Naive thymus-derived CD8-positive, alpha-beta T cell (primary cell): Measurements from ENCODE around the gene TTN. TPM values are rescaled to one million over a fixed set of nuclear protein-coding genes. Genes with fewer than 3 reads are reported as not detected.
"Not testable (repeated sequence)": the region's sequence is repeated elsewhere in the genome, so short reads cannot be mapped to it uniquely, and the experiment has no call there.

ENCODE experiments used
- ATAC-seq, 2 donors: fragments of 150-1000 bp; cut with Tn5 transposase in 1 of 2; sonication (Bioruptor Pico), chemical (Tn5 transposase) in 1 of 2; 1 replicate in 1 of 2; 2 replicates in 1 of 2; pipeline ENCODE4 v1.10.0; 2021; ENCODE audit warnings: mild to moderate bottlenecking in 2 of 2, moderate library complexity in 2 of 2
- POLR2A ChIA-PET: fragments of 350-600 bp; sonication (Branson Sonifier 250); formaldehyde crosslinking; loops from one replicate; lab custom pipeline; 2021; ENCODE audit warnings: antibody characterized with exemption; lab: Charles Lee
- DNase-seq, 10 donors: peaks; one replicate each; pipeline versions ENCODE4 v3.0.0 to v3.0.0-alpha.2; 2020 to 2022
- H3K27ac Mint-ChIP-seq, 10 donors: one replicate each; pipeline ENCODE4 v1.8.0; 2020 to 2022; ENCODE audit warnings: mild to moderate bottlenecking in 10 of 10, mixed read lengths in 10 of 10, moderate library complexity in 4 of 10, inconsistent platforms in 1 of 10
- H3K27me3 Mint-ChIP-seq, 5 donors: one replicate each; pipeline ENCODE4 v1.8.0; 2021 to 2022; ENCODE audit warnings: mixed read lengths in 5 of 5
- H3K36me3 Mint-ChIP-seq, 3 donors: one replicate each; pipeline ENCODE4 v1.8.0; 2020 to 2022; ENCODE audit warnings: mixed read lengths in 3 of 3, mild to moderate bottlenecking in 2 of 3, inconsistent platforms in 1 of 3
- H3K4me1 Mint-ChIP-seq, 4 donors: one replicate each; pipeline ENCODE4 v1.8.0; 2021 to 2022; ENCODE audit warnings: mixed read lengths in 4 of 4
- H3K4me3 Mint-ChIP-seq, 10 donors: one replicate each; pipeline ENCODE4 v1.8.0; 2020 to 2022; ENCODE audit warnings: mild to moderate bottlenecking in 10 of 10, mixed read lengths in 10 of 10, moderate library complexity in 6 of 10, inconsistent platforms in 1 of 10
- H3K9me3 Mint-ChIP-seq, 9 donors: one replicate each; pipeline ENCODE4 v1.8.0; 2020 to 2022; ENCODE audit warnings: mixed read lengths in 9 of 9, mild to moderate bottlenecking in 3 of 9, inconsistent platforms in 1 of 9, moderate library complexity in 1 of 9
- polyA plus RNA-seq, 3 donors: library from polyadenylated mRNA; unstranded; fragments of 300-500 nt; fragmentation: Illumina TruSeq; gene quantifications; one replicate each; pipeline ENCODE4 v1.2.3, GENCODE V29; 2021
- total RNA-seq, 8 experiments: library from RNA in 2 of 8; stranded (reverse) in 2 of 8; gene quantifications; one replicate each; pipeline ENCODE4 v1.2.3 and lab custom pipeline; 2021 to 2026

The TTN gene
- total and polyA plus RNA-seq, 5 experiments from 2014 or later: 0.40 to 28.1 (median 5.7) TPM

- no peak for ATAC-seq
- H3K4me3 Mint-ChIP-seq: no peak overlapping the region
- POLR2A ChIA-PET: no interaction called here
These were observed 127.3 kb downstream of the TTN start for GRCh38 chr2:178679891-178680290.

GRCh38 chr2:178677599-178677998 lies 129.6 kb downstream of the TTN start:
- Mint-ChIP-seq H3K27ac (peak overlapping the region in 5 of 10 donors; percentile 1 to 91 (median 28)), H3K4me3 (peak overlapping the region in 1 of 10 donors; percentile 2), H3K27me3 (no peaks in the 10 kb centered on the region), H3K4me1 (peaks cover 0 to 7% (median 3%) of the 10 kb centered on the region in 4 donors), H3K36me3 (peaks cover 25 to 61% (median 55%) of the 10 kb centered on the region in 3 donors), H3K9me3 (peaks cover 0 to 5% (median 0%) of the 10 kb centered on the region in 9 donors)
- no peak for DNase-seq
- ATAC-seq: no peak
- POLR2A ChIA-PET: no interaction called here

More at GRCh38 chr2:178679891-178680290, 127.3 kb downstream of the TTN start:
- no peak for DNase-seq
- peak overlapping the region in 1 of 10 donors; percentile 26 for H3K27ac Mint-ChIP-seq
- H3K9me3 Mint-ChIP-seq: peaks cover 0 to 5% (median 0%) of the 10 kb centered on the region in 9 donors
- H3K4me1 Mint-ChIP-seq: peaks cover 0 to 7% (median 3%) of the 10 kb centered on the region in 4 donors
- H3K36me3 Mint-ChIP-seq: peaks cover 28 to 73% (median 66%) of the 10 kb centered on the region in 3 donors
- H3K27me3 Mint-ChIP-seq: no peaks in the 10 kb centered on the region

- DNase-seq: no peak
- no peaks in the 10 kb centered on the region for H3K27me3 Mint-ChIP-seq
- peaks cover 0 to 5% (median 0%) of the 10 kb centered on the region in 9 donors for H3K9me3 Mint-ChIP-seq
- H3K27ac Mint-ChIP-seq: no peak overlapping the region
- POLR2A ChIA-PET: no interaction called here
- no peak overlapping the region for H3K4me3 Mint-ChIP-seq
- peaks cover 23 to 61% (median 49%) of the 10 kb centered on the region in 3 donors for H3K36me3 Mint-ChIP-seq
- ATAC-seq: no peak
- peaks cover 0 to 7% (median 3%) of the 10 kb centered on the region in 4 donors for H3K4me1 Mint-ChIP-seq
These were observed 131.2 kb downstream of the TTN start for GRCh38 chr2:178676046-178676445.

GRCh38 chr2:178674122-178674521 lies 133.1 kb downstream of the TTN start:
- ATAC-seq (no peak), DNase-seq (no peak)
- POLR2A ChIA-PET: no interaction called here
- Mint-ChIP-seq H3K36me3 (peaks cover 16 to 51% (median 35%) of the 10 kb centered on the region in 3 donors), H3K4me3 (no peak overlapping the region), H3K9me3 (peaks cover 0 to 5% (median 0%) of the 10 kb centered on the region in 9 donors), H3K27ac (no peak overlapping the region), H3K27me3 (no peaks in the 10 kb centered on the region), H3K4me1 (peaks cover 0 to 7% (median 2%) of the 10 kb centered on the region in 4 donors)

- Mint-ChIP-seq H3K9me3 (no peaks in the 10 kb centered on the region), H3K27ac (no peak overlapping the region), H3K27me3 (no peaks in the 10 kb centered on the region), H3K4me3 (no peak overlapping the region), H3K36me3 (peaks cover 0 to 41% (median 26%) of the 10 kb centered on the region in 3 donors), H3K4me1 (no peaks in the 10 kb centered on the region)
- POLR2A ChIA-PET: no interaction called here
- ATAC-seq: no peak
- DNase-seq: no peak
These were observed 140.8 kb downstream of the TTN start for GRCh38 chr2:178666458-178666857.

- H3K9me3 Mint-ChIP-seq, H3K36me3 Mint-ChIP-seq, H3K27ac Mint-ChIP-seq, ATAC-seq, DNase-seq, H3K27me3 Mint-ChIP-seq, H3K4me3 Mint-ChIP-seq, POLR2A ChIA-PET, H3K4me1 Mint-ChIP-seq: not testable (repeated sequence)
These were observed 148.7 kb downstream of the TTN start for GRCh38 chr2:178658480-178658879.

- Mint-ChIP-seq H3K36me3 (peaks cover 13 to 55% (median 38%) of the 10 kb centered on the region in 3 donors), H3K9me3 (no peaks in the 10 kb centered on the region), H3K27me3 (no peaks in the 10 kb centered on the region), H3K27ac (no peak overlapping the region), H3K4me3 (no peak overlapping the region), H3K4me1 (no peaks in the 10 kb centered on the region)
- POLR2A ChIA-PET: no interaction called here
- ATAC-seq: no peak
- no peak for DNase-seq
These were observed 156.7 kb downstream of the TTN start for GRCh38 chr2:178650554-178650953.

GRCh38 chr2:178644919-178645318 lies 162.3 kb downstream of the TTN start:
- POLR2A ChIA-PET: no interaction called here

GRCh38 chr2:178641498-178641897 lies 165.7 kb downstream of the TTN start:
- POLR2A ChIA-PET: no interaction called here
- H3K9me3 Mint-ChIP-seq: no peaks in the 10 kb centered on the region
- no peak for DNase-seq
- ATAC-seq: no peak
- no peak overlapping the region for H3K4me3 Mint-ChIP-seq
- H3K27ac Mint-ChIP-seq: no peak overlapping the region
- peaks cover 4 to 32% (median 6%) of the 10 kb centered on the region in 3 donors for H3K36me3 Mint-ChIP-seq
- H3K27me3 Mint-ChIP-seq: no peaks in the 10 kb centered on the region
- no peaks in the 10 kb centered on the region for H3K4me1 Mint-ChIP-seq

More at GRCh38 chr2:178644919-178645318, 162.3 kb downstream of the TTN start:
- Mint-ChIP-seq H3K4me1 (no peaks in the 10 kb centered on the region), H3K4me3 (no peak overlapping the region), H3K9me3 (no peaks in the 10 kb centered on the region), H3K27ac (no peak overlapping the region), H3K36me3 (peaks cover 11 to 43% (median 23%) of the 10 kb centered on the region in 3 donors), H3K27me3 (no peaks in the 10 kb centered on the region)
- ATAC-seq (no peak), DNase-seq (no peak)

- Mint-ChIP-seq H3K27me3 (no peaks in the 10 kb centered on the region), H3K4me3 (no peak overlapping the region), H3K9me3 (no peaks in the 10 kb centered on the region), H3K36me3 (peaks cover 16 to 66% (median 21%) of the 10 kb centered on the region in 3 donors), H3K27ac (peak overlapping the region in 1 of 10 donors; percentile 44), H3K4me1 (no peaks in the 10 kb centered on the region)
- POLR2A ChIA-PET: no interaction called here
- DNase-seq (no peak), ATAC-seq (no peak)
These were observed 171.3 kb downstream of the TTN start for GRCh38 chr2:178635897-178636296.

GRCh38 chr2:178632729-178633128 lies 174.5 kb downstream of the TTN start:
- Mint-ChIP-seq H3K4me3 (no peak overlapping the region), H3K27me3 (no peaks in the 10 kb centered on the region), H3K27ac (no peak overlapping the region), H3K9me3 (no peaks in the 10 kb centered on the region), H3K36me3 (peaks cover 25 to 75% (median 29%) of the 10 kb centered on the region in 3 donors), H3K4me1 (no peaks in the 10 kb centered on the region)
- POLR2A ChIA-PET: no interaction called here
- DNase-seq: no peak
- no peak for ATAC-seq

- POLR2A ChIA-PET: no interaction called here
- Mint-ChIP-seq H3K4me1 (no peaks in the 10 kb centered on the region), H3K36me3 (peaks cover 24 to 64% (median 29%) of the 10 kb centered on the region in 3 donors), H3K27ac (no peak overlapping the region), H3K4me3 (no peak overlapping the region), H3K27me3 (no peaks in the 10 kb centered on the region), H3K9me3 (no peaks in the 10 kb centered on the region)
- DNase-seq (no peak), ATAC-seq (no peak)
These were observed 176.6 kb downstream of the TTN start for GRCh38 chr2:178630581-178630980.

GRCh38 chr2:178629463-178629862 lies 177.8 kb downstream of the TTN start:
- Mint-ChIP-seq H3K36me3 (peaks cover 21 to 58% (median 29%) of the 10 kb centered on the region in 3 donors), H3K4me3 (no peak overlapping the region), H3K27ac (no peak overlapping the region), H3K9me3 (no peaks in the 10 kb centered on the region), H3K27me3 (no peaks in the 10 kb centered on the region), H3K4me1 (no peaks in the 10 kb centered on the region)
- no peak for DNase-seq
- POLR2A ChIA-PET: no interaction called here
- ATAC-seq: no peak

- no peak overlapping the region for H3K4me3 Mint-ChIP-seq
- H3K4me1 Mint-ChIP-seq: no peaks in the 10 kb centered on the region
- DNase-seq: no peak
- peaks cover 17 to 58% (median 34%) of the 10 kb centered on the region in 3 donors for H3K36me3 Mint-ChIP-seq
- no peak for ATAC-seq
- H3K27ac Mint-ChIP-seq: peak overlapping the region in 1 of 10 donors; percentile 15
- no peaks in the 10 kb centered on the region for H3K9me3 Mint-ChIP-seq
- POLR2A ChIA-PET: no interaction called here
- H3K27me3 Mint-ChIP-seq: no peaks in the 10 kb centered on the region
These were observed 178.6 kb downstream of the TTN start for GRCh38 chr2:178628605-178629004.
